ENCODE results near the gene BPIFA2.
A peak's percentile ranks its signal among the peaks of the same experiment; 100 is the strongest.

Gene BPIFA2

DNA sequence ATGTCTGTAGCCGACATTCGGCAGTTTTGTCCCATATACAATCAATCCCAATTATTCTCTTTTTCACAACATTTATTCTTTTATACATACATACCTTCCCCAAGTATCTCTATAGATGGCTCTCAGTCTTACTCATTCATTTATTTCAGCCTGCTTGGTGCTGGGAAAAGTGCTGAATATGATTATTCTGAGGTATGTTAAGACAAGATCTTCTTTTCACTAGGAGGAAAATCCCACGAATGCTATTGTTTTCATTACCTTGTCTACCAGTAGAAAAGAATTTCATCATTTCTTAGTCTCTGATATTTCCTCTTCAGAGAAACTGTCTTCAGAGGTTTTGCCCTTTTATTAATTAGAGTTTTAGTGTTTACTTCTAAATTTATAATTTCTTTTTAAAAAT lies 35.5 kb downstream of the BPIFA2 start:
- DNase-seq = no peak

DNA sequence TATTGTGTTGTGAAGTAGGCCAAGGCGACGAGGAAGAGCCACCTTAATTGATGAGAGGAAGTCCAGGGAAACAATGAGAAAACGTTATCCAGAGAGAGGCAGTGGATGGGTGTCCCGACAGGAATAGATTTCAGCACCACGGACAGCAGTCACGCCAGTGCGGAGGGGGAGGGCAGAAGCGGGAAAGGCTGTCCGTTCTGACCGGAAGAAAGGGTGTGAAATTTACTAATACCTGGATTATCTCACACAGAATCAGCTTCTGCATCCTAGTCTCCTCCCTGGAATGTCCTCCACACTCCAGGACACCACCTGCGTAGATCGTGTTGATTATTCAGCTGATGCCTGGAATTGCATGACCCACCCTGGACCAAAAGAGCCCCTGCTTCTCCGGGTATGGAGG lies 41.8 kb downstream of the BPIFA2 start:
- no peak for DNase-seq

DNA sequence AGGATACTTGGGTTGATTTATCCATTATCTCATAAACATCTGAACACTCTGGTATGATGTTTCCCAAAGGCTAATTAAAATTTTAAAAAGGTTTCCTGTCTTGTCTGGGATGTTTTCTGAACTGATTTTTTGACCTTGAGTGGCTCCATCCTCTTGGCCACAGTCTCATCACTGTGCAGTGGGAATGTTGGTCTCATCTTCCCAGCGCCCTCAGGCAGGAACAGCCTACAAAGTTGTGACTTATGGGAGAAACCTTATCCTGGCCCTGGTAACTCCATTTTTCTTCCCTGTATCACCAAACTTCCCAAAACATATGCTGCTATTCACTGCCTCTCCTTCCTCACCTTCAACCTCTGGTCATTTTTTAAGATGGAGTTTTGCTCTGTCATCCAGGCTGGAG lies 42.4 kb downstream of the BPIFA2 start:
- DNase-seq = no peak

DNA sequence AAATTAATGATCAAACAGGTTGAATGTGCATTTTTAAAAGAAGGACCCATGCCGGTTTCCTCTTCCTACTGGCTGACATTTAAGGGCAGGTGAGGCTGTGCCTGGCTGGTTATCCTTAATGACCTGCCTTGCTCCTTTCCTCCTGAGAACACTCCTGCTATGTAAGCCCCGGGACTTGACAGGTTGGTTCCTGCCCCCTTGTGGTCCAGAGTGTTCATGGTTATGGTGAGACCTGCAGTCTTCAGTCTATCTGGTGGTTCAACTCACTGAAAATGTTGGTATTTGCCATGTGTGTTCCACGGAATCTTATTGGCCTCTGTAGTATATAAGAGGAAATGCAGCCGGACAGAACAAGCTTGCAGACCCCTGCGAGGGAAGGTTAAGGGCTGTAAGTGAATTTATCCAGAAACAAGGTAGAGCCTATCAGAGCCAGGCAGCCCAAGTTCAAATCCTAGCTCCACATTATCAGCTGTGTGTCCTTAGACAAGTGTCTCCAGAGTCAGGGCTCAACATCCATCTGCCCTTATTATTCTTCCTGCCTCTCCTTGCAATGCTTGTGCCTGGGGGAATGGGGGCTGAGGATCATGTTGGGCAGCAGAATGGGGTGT lies 44.0 kb downstream of the BPIFA2 start:
- DNase-seq = peak; percentile 80

DNA sequence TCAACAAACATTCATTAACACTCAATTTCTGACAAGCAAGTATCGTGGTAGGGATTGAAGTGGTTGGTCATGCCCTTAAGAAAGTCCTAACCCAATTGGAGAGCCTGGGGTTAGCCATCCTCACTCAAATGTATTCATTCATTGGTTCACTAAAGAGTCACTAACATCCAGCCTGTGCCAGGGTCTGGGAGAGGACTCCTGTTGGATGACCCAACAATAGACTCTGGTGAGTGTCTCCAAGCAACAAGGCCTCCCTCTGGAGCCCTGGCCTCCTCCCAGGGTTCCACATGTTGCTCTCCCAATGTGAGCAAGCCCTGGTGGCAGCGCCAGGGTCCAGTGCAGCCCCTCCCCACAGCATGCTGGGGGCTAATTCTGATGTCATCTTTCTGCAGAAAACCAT lies 49.1 kb downstream of the BPIFA2 start, which contains the start of gene BPIFA3:
Gene BPIFA3 (plus strand): TSS at position 301 of the 400 bp plus-strand sequence. CDS start 185 bp downstream, outside the sequence.
- no peak for DNase-seq

DNA sequence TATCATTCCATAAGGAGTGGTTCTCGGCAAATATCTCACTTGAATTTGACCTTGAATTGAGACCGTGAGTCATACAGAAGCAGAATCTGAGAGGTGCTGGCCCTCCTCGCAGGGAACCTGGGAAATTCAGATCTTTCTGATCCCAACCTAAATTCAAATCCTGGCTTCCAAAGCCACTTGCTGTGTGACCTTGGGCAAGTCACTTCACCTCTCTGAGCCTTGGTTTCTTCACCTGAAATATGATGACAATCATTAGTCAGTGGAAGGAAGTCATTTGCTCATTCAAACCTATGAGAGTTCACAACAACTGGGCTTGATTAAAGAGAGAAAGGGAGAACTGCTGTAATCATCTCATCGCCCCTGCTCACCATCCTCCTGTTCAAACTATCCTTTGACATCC lies 56.4 kb downstream of the BPIFA2 start:
- no peak for DNase-seq

DNA sequence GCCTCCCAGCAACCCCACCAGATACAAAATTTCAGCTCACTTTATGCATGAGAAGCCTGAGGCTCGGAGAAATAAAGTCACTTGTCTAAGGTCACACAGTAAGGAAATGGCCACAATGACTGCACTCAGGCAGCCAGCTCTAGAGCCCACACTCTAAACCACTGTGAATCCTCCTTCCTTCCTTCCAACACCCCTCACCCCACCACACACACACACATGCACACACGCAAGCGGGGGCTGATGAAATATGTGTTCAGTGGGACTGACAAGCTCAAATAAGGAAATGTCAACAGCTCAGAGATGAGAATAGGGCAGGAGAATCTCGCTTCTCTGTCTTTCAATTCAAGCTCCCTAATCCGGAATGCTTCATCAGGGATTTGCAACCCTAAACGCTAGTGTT lies 61.9 kb downstream of the BPIFA2 start:
- DNase-seq = no peak
